Left ventricle myocardium inferior (tissue), 1 donor: ENCODE results near the gene PNPLA3. TPM values are rescaled to one million over a fixed set of nuclear protein-coding genes. Genes with fewer than 3 reads are reported as not detected.
A peak's percentile ranks its signal among the peaks of the same experiment; 100 is the strongest.

Experiments
- DNase-seq: peaks from one replicate; pipeline ENCODE4 v3.0.0-alpha.2; 2020
- H3K27ac ChIP-seq: fragments of 200-600 bp; replicated peaks from 2 replicates; pipeline ENCODE4 v1.8.0; 2021
- H3K27me3 ChIP-seq: fragments of 200-600 bp; 2 replicates; pipeline ENCODE4 v1.8.0; 2021; ENCODE audit warnings: low read depth
- H3K36me3 ChIP-seq: fragments of 200-600 bp; 2 replicates; pipeline ENCODE4 v1.8.0; 2021
- H3K4me1 ChIP-seq: fragments of 200-600 bp; 2 replicates; pipeline ENCODE4 v1.8.0; 2021
- H3K4me3 ChIP-seq: fragments of 200-600 bp; 2 replicates; pipeline ENCODE4 v1.8.0; 2021; ENCODE audit warnings: mild to moderate bottlenecking, moderate library complexity
- H3K9me3 ChIP-seq: fragments of 200-600 bp; replicated peaks from 2 replicates; pipeline ENCODE4 v1.8.0; 2021
- CTCF ChIP-seq: fragments of 200-600 bp; IDR thresholded peaks from 2 replicates; pipeline ENCODE4 v1.8.0; 2021; ENCODE audit warnings: antibody characterized with exemption, mild to moderate bottlenecking, borderline replicate concordance
- intact Hi-C: fragments of 100-400 bp; cut with micrococcal nuclease; formaldehyde crosslinking; loops from one replicate; pipeline ENCODE4 v1.11.0; 2022
- total RNA-seq: library from RNA; stranded (reverse); fragmentation: NEBNext Ultra II Directional; extraction: Animal tissue kit (Norgen Biotek cat#: 25700); gene quantifications from one replicate; pipeline ENCODE4 v1.2.1, GENCODE V29; 2021
- donor health status: DM: no; HTN: yes; CAD: no; lungs with severe emphysema.

PNPLA3 gene
- total RNA-seq, 1 donor from 2014 or later: not detected

GRCh38 chr22:43891360-43892182, 32.0 kb upstream of the PNPLA3 start, which contains the start of gene PNPLA5:
PNPLA5 (minus strand) TSS chr22:43892013; CDS start chr22:43891880, 133 bp downstream.
- Histone ChIP-seq H3K4me1 (peaks cover 11% of the 10 kb centered on the region), H3K27ac (no peak within 1 kb of the TSS), H3K4me3 (peak within 1 kb of the TSS; percentile 7), H3K36me3 (no peaks in the 10 kb centered on the region), H3K9me3 (no peaks in the 10 kb centered on the region), H3K27me3 (peaks cover 95% of the 10 kb centered on the region)
- intact Hi-C loops: no loop called here
- no peak for DNase-seq
- no peak for TF ChIP-seq CTCF

GRCh38 chr22:43892183-43892894, 31.3 kb upstream of the PNPLA3 start:
- intact Hi-C loops: no loop called here
- H3K9me3 ChIP-seq: no peaks in the 10 kb centered on the region
- no peak overlapping the region for H3K4me3 ChIP-seq
- H3K4me1 ChIP-seq: peaks cover 11% of the 10 kb centered on the region
- H3K27ac ChIP-seq: no peak overlapping the region
- H3K36me3 ChIP-seq: no peaks in the 10 kb centered on the region
- no peak for DNase-seq
- TF ChIP-seq CTCF: no peak
- H3K27me3 ChIP-seq: peaks cover 88% of the 10 kb centered on the region

GRCh38 chr22:43893266-43893665, 30.3 kb upstream of the PNPLA3 start:
- Histone ChIP-seq H3K36me3 (no peaks in the 10 kb centered on the region), H3K9me3 (no peaks in the 10 kb centered on the region), H3K4me1 (peaks cover 11% of the 10 kb centered on the region), H3K4me3 (no peak overlapping the region), H3K27me3 (peaks cover 85% of the 10 kb centered on the region), H3K27ac (no peak overlapping the region)
- intact Hi-C loops: no loop called here
- DNase-seq: no peak
- TF ChIP-seq CTCF: no peak

- Histone ChIP-seq H3K4me3 (no peak overlapping the region), H3K9me3 (no peaks in the 10 kb centered on the region), H3K36me3 (no peaks in the 10 kb centered on the region), H3K4me1 (peaks cover 11% of the 10 kb centered on the region), H3K27ac (no peak overlapping the region), H3K27me3 (peaks cover 77% of the 10 kb centered on the region)
- DNase-seq: no peak
- no peak for TF ChIP-seq CTCF
- intact Hi-C loops: no loop called here
These were observed 29.5 kb upstream of the PNPLA3 start for GRCh38 chr22:43894122-43894521.

GRCh38 chr22:43895986-43896645, 27.5 kb upstream of the PNPLA3 start:
- Histone ChIP-seq H3K4me1 (peaks cover 9% of the 10 kb centered on the region), H3K9me3 (no peaks in the 10 kb centered on the region)

More at GRCh38 chr22:43895986-43896645, 27.5 kb upstream of the PNPLA3 start:
- no peak overlapping the region for H3K4me3 ChIP-seq
- intact Hi-C loops: no loop called here
- no peak for DNase-seq
- no peaks in the 10 kb centered on the region for H3K36me3 ChIP-seq
- H3K27me3 ChIP-seq: peaks cover 76% of the 10 kb centered on the region
- H3K27ac ChIP-seq: no peak overlapping the region
- TF ChIP-seq CTCF: no peak
